Hepatocyte (in vitro differentiated cells): ENCODE data around the gene GLIPR1.

Experiments used
- EZH2 ChIP-seq: fragments of 200-600 bp; sonication (generic); IDR thresholded peaks from 2 replicates; pipeline ENCODE4 v1.6.1; 2016; ENCODE audit warnings: antibody characterized with exemption, mild to moderate bottlenecking, borderline replicate concordance
- EZH2phosphoT487 ChIP-seq: fragments of 200-600 bp; sonication (generic); IDR thresholded peaks from one replicate; pipeline ENCODE4 v1.6.1; 2018; ENCODE audit warnings: antibody characterized with exemption, mild to moderate bottlenecking, low read depth, moderate library complexity; ENCODE audit not compliant: unreplicated experiment, severe bottlenecking
- TF ChIP-seq, protein P1 (sequence below): fragments of 200-600 bp; sonication (generic); IDR thresholded peaks from 2 replicates; pipeline ENCODE4 v1.5.1; 2016; ENCODE audit warnings: antibody characterized with exemption, mild to moderate bottlenecking; ENCODE audit not compliant: poor library complexity

DNA sequence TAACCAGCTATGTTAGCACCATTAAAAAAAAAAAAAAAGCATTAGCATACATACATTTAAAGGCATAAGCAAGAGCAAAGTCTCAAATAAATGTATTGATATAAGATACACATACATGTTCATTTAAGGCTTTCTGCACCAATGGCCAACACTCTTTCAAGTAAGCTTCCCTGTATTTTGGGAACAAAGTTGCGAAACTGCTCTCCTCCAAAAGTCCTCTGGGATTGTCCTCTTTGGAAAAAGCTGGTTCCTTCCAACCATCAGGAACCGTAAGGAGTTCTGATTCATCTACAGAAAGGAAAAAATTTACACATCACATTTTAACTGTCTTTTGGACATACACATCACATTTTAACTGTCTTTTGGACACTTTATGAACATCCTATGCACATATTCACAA, 27.6 kb downstream of the GLIPR1 start:
- TF ChIP-seq, protein P1, sequence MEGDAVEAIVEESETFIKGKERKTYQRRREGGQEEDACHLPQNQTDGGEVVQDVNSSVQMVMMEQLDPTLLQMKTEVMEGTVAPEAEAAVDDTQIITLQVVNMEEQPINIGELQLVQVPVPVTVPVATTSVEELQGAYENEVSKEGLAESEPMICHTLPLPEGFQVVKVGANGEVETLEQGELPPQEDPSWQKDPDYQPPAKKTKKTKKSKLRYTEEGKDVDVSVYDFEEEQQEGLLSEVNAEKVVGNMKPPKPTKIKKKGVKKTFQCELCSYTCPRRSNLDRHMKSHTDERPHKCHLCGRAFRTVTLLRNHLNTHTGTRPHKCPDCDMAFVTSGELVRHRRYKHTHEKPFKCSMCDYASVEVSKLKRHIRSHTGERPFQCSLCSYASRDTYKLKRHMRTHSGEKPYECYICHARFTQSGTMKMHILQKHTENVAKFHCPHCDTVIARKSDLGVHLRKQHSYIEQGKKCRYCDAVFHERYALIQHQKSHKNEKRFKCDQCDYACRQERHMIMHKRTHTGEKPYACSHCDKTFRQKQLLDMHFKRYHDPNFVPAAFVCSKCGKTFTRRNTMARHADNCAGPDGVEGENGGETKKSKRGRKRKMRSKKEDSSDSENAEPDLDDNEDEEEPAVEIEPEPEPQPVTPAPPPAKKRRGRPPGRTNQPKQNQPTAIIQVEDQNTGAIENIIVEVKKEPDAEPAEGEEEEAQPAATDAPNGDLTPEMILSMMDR: no peak
- TF ChIP-seq EZH2phosphoT487: no peak
- no peak for TF ChIP-seq EZH2
